ENCODE measurements around the gene MYO3B.

GRCh38 chr2:170254293-170254732 lies 76.4 kb downstream of the MYO3B start:
- TF ChIP-seq, protein P1, sequence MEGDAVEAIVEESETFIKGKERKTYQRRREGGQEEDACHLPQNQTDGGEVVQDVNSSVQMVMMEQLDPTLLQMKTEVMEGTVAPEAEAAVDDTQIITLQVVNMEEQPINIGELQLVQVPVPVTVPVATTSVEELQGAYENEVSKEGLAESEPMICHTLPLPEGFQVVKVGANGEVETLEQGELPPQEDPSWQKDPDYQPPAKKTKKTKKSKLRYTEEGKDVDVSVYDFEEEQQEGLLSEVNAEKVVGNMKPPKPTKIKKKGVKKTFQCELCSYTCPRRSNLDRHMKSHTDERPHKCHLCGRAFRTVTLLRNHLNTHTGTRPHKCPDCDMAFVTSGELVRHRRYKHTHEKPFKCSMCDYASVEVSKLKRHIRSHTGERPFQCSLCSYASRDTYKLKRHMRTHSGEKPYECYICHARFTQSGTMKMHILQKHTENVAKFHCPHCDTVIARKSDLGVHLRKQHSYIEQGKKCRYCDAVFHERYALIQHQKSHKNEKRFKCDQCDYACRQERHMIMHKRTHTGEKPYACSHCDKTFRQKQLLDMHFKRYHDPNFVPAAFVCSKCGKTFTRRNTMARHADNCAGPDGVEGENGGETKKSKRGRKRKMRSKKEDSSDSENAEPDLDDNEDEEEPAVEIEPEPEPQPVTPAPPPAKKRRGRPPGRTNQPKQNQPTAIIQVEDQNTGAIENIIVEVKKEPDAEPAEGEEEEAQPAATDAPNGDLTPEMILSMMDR (conservative IDR thresholded peaks at IDR 0.05; ENCODE audit: low read depth, low read length) = no peak
- no peak for TF ChIP-seq EZH2 (IDR thresholded peaks at IDR 0.05; ENCODE audit: borderline replicate concordance, low read depth, low read length, poor library complexity, severe bottlenecking)
